Type B pancreatic cell (in vitro differentiated cells): Measurements from ENCODE around the gene CYP26B1. TPM values are rescaled to one million over a fixed set of nuclear protein-coding genes. Genes with fewer than 3 reads are reported as not detected.

ENCODE experiments used
- DNase-seq: peaks from one replicate; pipeline ENCODE4 v3.0.0; 2021; ENCODE audit warnings: mixed read lengths; ENCODE audit not compliant: unreplicated experiment; ENCODE audit errors: extremely low spot score
- H3K27ac Mint-ChIP-seq: 2 replicates; pipeline ENCODE4 v1.8.0; 2021; ENCODE audit warnings: mild to moderate bottlenecking, mixed read lengths
- H3K27me3 Mint-ChIP-seq: 2 replicates; pipeline ENCODE4 v1.8.0; 2021; ENCODE audit warnings: mixed read lengths
- H3K36me3 Mint-ChIP-seq: 2 replicates; pipeline ENCODE4 v1.8.0; 2021; ENCODE audit warnings: mixed read lengths
- H3K4me1 Mint-ChIP-seq: one replicate; pipeline ENCODE4 v1.8.0; 2021; ENCODE audit warnings: mixed read lengths; ENCODE audit not compliant: unreplicated experiment
- H3K4me3 Mint-ChIP-seq: 2 replicates; pipeline ENCODE4 v1.8.0; 2021; ENCODE audit warnings: mild to moderate bottlenecking, mixed read lengths
- H3K9me3 Mint-ChIP-seq: 2 replicates; pipeline ENCODE4 v1.8.0; 2021; ENCODE audit warnings: mixed read lengths
- CTCF ChIP-seq: fragments of 200-600 bp; sonication (generic); conservative IDR thresholded peaks from 2 replicates; pipeline ENCODE4 v1.5.0; 2021; ENCODE audit warnings: antibody characterized with exemption, mild to moderate bottlenecking
- total RNA-seq: library from RNA; stranded (reverse); gene quantifications from 2 replicates; pipeline ENCODE4 v1.2.1, GENCODE V29; 2021; ENCODE audit warnings: low replicate concordance

Gene CYP26B1
- total RNA-seq, 1 donor from 2014 or later, result 23.6 TPM

GRCh38 chr2:72146347-72147302 lies 1.0 kb downstream of the CYP26B1 start:
- no peak for TF ChIP-seq CTCF
- peak overlapping the region; percentile 68 for H3K27ac Mint-ChIP-seq
- H3K36me3 Mint-ChIP-seq, result no peaks in the 10 kb centered on the region
- H3K4me1 Mint-ChIP-seq, result peaks cover 26% of the 10 kb centered on the region
- H3K4me3 Mint-ChIP-seq, result peak overlapping the region; percentile 93
- peaks cover 78% of the 10 kb centered on the region for H3K27me3 Mint-ChIP-seq
- DNase-seq, result peak; percentile 71
- no peaks in the 10 kb centered on the region for H3K9me3 Mint-ChIP-seq

GRCh38 chr2:72145658-72146329 lies 1.9 kb downstream of the CYP26B1 start:
- peak overlapping the region; percentile 68 for H3K27ac Mint-ChIP-seq
- no peak for TF ChIP-seq CTCF
- H3K9me3 Mint-ChIP-seq, result no peaks in the 10 kb centered on the region
- H3K4me3 Mint-ChIP-seq, result peak overlapping the region; percentile 93
- H3K36me3 Mint-ChIP-seq, result no peaks in the 10 kb centered on the region
- peaks cover 26% of the 10 kb centered on the region for H3K4me1 Mint-ChIP-seq
- DNase-seq, result peak; percentile 68
- peaks cover 74% of the 10 kb centered on the region for H3K27me3 Mint-ChIP-seq

DNA sequence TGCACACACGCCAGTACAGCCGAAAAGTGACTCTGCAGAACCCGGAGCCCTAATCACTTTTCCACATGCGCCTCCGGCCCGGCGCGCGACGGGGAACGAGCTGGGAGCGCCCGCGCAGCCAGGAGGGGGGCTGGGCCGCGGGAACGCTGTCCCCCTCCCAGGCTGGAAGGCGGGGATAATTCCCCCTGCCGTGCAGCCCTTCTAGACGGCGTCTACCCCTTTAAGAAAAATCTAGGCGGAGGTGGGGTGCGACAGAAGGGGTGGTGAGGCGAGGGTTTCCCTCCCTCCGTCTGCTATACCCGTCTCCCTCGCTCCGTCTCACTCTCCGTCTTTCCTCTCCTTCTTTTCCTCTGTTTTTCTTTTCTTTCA lies 2.4 kb downstream of the CYP26B1 start:
- H3K4me1 Mint-ChIP-seq, result peaks cover 25% of the 10 kb centered on the region
- H3K27me3 Mint-ChIP-seq, result peaks cover 70% of the 10 kb centered on the region

DNA sequence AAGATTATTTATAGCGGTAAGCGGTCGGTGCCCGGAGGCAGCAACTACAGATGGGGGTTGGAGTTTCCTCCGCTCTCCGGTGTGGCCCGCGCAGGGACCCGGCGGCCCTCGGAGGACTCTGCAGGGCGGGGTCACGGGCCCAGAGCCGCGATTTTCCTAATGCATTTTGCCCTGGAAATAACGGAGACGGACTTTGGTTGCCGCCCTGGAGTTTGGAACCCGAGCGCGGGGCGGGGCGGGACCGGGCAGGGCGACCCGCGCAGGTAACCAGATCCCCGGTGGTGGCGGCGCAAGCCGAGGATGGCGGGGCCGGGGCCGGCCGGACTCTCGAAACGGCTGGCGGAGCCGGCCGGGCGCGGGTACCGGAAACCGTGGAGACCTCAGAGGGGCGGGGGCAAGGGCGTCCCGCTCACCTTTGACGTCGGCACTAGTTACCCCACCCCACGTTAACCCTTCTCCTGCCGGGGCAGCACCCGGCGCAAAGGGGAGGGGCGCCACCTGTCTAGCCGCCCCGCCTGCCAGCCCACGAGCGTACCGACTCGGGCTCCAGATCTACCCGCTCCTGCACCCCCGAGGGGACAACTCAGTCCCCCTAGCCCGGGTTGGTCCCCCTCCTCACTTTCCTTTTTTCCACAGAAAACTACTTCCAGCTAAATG lies 2.9 kb downstream of the CYP26B1 start:
- Mint-ChIP-seq H3K4me1 (peaks cover 20% of the 10 kb centered on the region), H3K27me3 (peaks cover 65% of the 10 kb centered on the region), H3K9me3 (no peaks in the 10 kb centered on the region), H3K4me3 (peak overlapping the region; percentile 93), H3K36me3 (no peaks in the 10 kb centered on the region), H3K27ac (peak overlapping the region; percentile 68)
- TF ChIP-seq CTCF, result no peak
- DNase-seq, result peak; percentile 80

More for the DNA sequence above, 2.4 kb downstream of the CYP26B1 start:
- TF ChIP-seq CTCF, result no peak
- DNase-seq, result no peak
- Mint-ChIP-seq H3K36me3 (no peaks in the 10 kb centered on the region), H3K4me3 (peak overlapping the region; percentile 93), H3K9me3 (no peaks in the 10 kb centered on the region), H3K27ac (peak overlapping the region; percentile 68)

DNA sequence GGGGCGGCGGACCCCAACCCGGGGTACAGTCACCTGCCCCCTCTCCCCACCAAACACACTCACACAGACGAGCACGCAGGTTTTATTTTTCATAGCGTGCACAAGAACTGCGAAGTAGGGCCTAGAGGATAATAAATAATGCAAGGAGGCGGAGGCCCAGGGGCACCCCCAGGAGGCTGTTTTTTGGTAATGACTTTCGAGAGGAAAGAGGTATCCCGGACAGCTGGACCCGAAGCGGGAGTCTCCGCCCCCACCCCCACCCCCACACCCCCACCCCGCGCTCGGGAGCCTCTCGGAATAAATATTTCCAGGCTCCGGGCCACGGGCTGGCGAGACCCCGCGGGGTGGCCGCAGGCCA lies 3.4 kb downstream of the CYP26B1 start:
- Mint-ChIP-seq H3K4me1 (peaks cover 18% of the 10 kb centered on the region), H3K36me3 (no peaks in the 10 kb centered on the region), H3K27me3 (peaks cover 60% of the 10 kb centered on the region), H3K27ac (no peak overlapping the region), H3K4me3 (peak overlapping the region; percentile 81), H3K9me3 (no peaks in the 10 kb centered on the region)
- TF ChIP-seq CTCF, result no peak
- no peak for DNase-seq
